RWPE2 (cell line): Measurements from ENCODE around the gene S100A8.
A peak's percentile ranks its signal among the peaks of the same experiment; 100 is the strongest.

ENCODE experiments used
- ATAC-seq: fragments of 200-7000 bp; cut with Tn5 transposase; 3 replicates; pipeline ENCODE4 v1.9.1; 2021; ENCODE audit warnings: low read depth
- DNase-seq: peaks from one replicate; pipeline ENCODE4 v3.0.0-alpha.2; 2020; ENCODE audit warnings: low spot score
- H3K27ac ChIP-seq: fragments of 450-650 bp; 2 replicates; pipeline ENCODE4 v1.5.1; 2017; ENCODE audit warnings: mild to moderate bottlenecking; ENCODE audit not compliant: poor library complexity, severe bottlenecking
- H3K27me3 ChIP-seq: fragments of 250-450 bp; sonication (Bioruptor Pico); 2 replicates; pipeline ENCODE4 v1.5.1; 2021; ENCODE audit warnings: mild to moderate bottlenecking, moderate library complexity; ENCODE audit not compliant: insufficient read depth, poor library complexity, severe bottlenecking
- H3K36me3 ChIP-seq: fragments of 250-450 bp; sonication (Bioruptor Pico); 2 replicates; pipeline ENCODE4 v1.5.1; 2020; ENCODE audit warnings: low read depth, mild to moderate bottlenecking, moderate library complexity
- H3K4me1 ChIP-seq: fragments of 250-450 bp; sonication (Bioruptor Pico); 2 replicates; pipeline ENCODE4 v1.5.1; 2021; ENCODE audit warnings: mild to moderate bottlenecking, moderate library complexity; ENCODE audit not compliant: insufficient read depth, poor library complexity, severe bottlenecking
- H3K4me3 ChIP-seq: fragments of 250-450 bp; sonication (Bioruptor Pico); 2 replicates; pipeline ENCODE4 v1.5.1; 2021; ENCODE audit warnings: mild to moderate bottlenecking, moderate library complexity; ENCODE audit not compliant: severe bottlenecking
- H3K9me3 ChIP-seq: fragments of 250-450 bp; sonication (Bioruptor Pico); 2 replicates; pipeline ENCODE4 v1.5.1; 2021; ENCODE audit warnings: mild to moderate bottlenecking, moderate library complexity; ENCODE audit not compliant: severe bottlenecking
- CTCF ChIP-seq: fragments of 450-650 bp; IDR thresholded peaks from one replicate; pipeline ENCODE4 v1.5.1; 2017; ENCODE audit warnings: mild to moderate bottlenecking, moderate library complexity; ENCODE audit not compliant: poor library complexity, severe bottlenecking

The S100A8 gene

GRCh38 chr1:153392258-153392657 is 1.4 kb upstream of the S100A8 start:
- Histone ChIP-seq H3K27me3 (no peaks in the 10 kb centered on the region), H3K36me3 (no peaks in the 10 kb centered on the region), H3K4me1 (peaks cover 17% of the 10 kb centered on the region), H3K27ac (no peak overlapping the region), H3K4me3 (no peak overlapping the region), H3K9me3 (no peaks in the 10 kb centered on the region)
- ATAC-seq (no peak), DNase-seq (no peak)
- no peak for TF ChIP-seq CTCF

GRCh38 chr1:153389973-153390879 is 647 bp downstream of the S100A8 start:
- peaks cover 27% of the 10 kb centered on the region for H3K4me1 ChIP-seq
- DNase-seq (no peak), ATAC-seq (no peak; the same call in 2 of the 3 replicates)
- H3K36me3 ChIP-seq = no peaks in the 10 kb centered on the region
- H3K9me3 ChIP-seq = no peaks in the 10 kb centered on the region
- H3K27ac ChIP-seq = no peak overlapping the region
- H3K27me3 ChIP-seq = no peaks in the 10 kb centered on the region
- H3K4me3 ChIP-seq = no peak overlapping the region
- no peak for TF ChIP-seq CTCF

GRCh38 chr1:153389401-153389800 is 1.5 kb downstream of the S100A8 start:
- Histone ChIP-seq H3K36me3 (no peaks in the 10 kb centered on the region), H3K4me1 (peaks cover 27% of the 10 kb centered on the region), H3K27me3 (no peaks in the 10 kb centered on the region), H3K4me3 (no peak overlapping the region), H3K9me3 (no peaks in the 10 kb centered on the region), H3K27ac (no peak overlapping the region)
- ATAC-seq (no peak), DNase-seq (no peak)
- no peak for TF ChIP-seq CTCF

GRCh38 chr1:153387785-153388184 is 3.1 kb downstream of the S100A8 start:
- H3K36me3 ChIP-seq = no peaks in the 10 kb centered on the region
- H3K9me3 ChIP-seq = no peaks in the 10 kb centered on the region
- no peaks in the 10 kb centered on the region for H3K27me3 ChIP-seq
- no peak for TF ChIP-seq CTCF
- H3K27ac ChIP-seq = no peak overlapping the region
- H3K4me1 ChIP-seq = peaks cover 27% of the 10 kb centered on the region
- ATAC-seq = no peak
- DNase-seq = no peak
- no peak overlapping the region for H3K4me3 ChIP-seq

GRCh38 chr1:153387001-153387400 is 3.9 kb downstream of the S100A8 start:
- H3K27ac ChIP-seq = peak overlapping the region; percentile 45
- ATAC-seq (no peak), DNase-seq (no peak)
- H3K9me3 ChIP-seq = no peaks in the 10 kb centered on the region
- peaks cover 27% of the 10 kb centered on the region for H3K4me1 ChIP-seq
- no peak overlapping the region for H3K4me3 ChIP-seq
- no peaks in the 10 kb centered on the region for H3K27me3 ChIP-seq
- no peak for TF ChIP-seq CTCF
- H3K36me3 ChIP-seq = no peaks in the 10 kb centered on the region
